SU-DHL-6 (cell line): ENCODE data around the gene RHOB.

Experiments
- H2AFZ ChIP-seq: fragments of 200-600 bp; sonication (generic); 2 replicates; pipeline ENCODE4 v1.6.1; 2014; ENCODE audit warnings: low read depth, mild to moderate bottlenecking, moderate library complexity, mixed read lengths, antibody characterized with exemption, low read length; ENCODE audit not compliant: severe bottlenecking
- H3F3A ChIP-seq: fragments of 200-600 bp; shearing (Covaris generic); 2 replicates; pipeline ENCODE4 v1.6.0; 2016; ENCODE audit warnings: antibody characterized with exemption, mild to moderate bottlenecking; ENCODE audit not compliant: insufficient read depth
- H3K27ac ChIP-seq: fragments of 200-600 bp; sonication (generic); 2 replicates; pipeline ENCODE4 v1.5.1; 2016; ENCODE audit warnings: low read depth, mild to moderate bottlenecking, low read length, moderate library complexity, mixed read lengths
- H3K27me3 ChIP-seq: fragments of 200-600 bp; sonication (generic), shearing (Covaris generic); 2 replicates; pipeline ENCODE4 v1.6.0; 2014; ENCODE audit warnings: mild to moderate bottlenecking, low read length
- H3K36me3 ChIP-seq: fragments of 200-600 bp; sonication (generic); 2 replicates; pipeline ENCODE4 v1.6.1; 2014; ENCODE audit warnings: mild to moderate bottlenecking, low read length, mixed read lengths
- H3K4me2 ChIP-seq: fragments of 300-600, 200-600 bp; shearing (Covaris generic), sonication (generic); 2 replicates; pipeline ENCODE4 v1.6.0; 2014; ENCODE audit warnings: low read length, low read depth, mild to moderate bottlenecking; ENCODE audit not compliant: poor library complexity, severe bottlenecking
- H3K4me3 ChIP-seq: fragments of 200-600 bp; sonication (generic); 2 replicates; pipeline ENCODE4 v1.5.1; 2014; ENCODE audit warnings: antibody characterized with exemption, low read length, mild to moderate bottlenecking, mixed read lengths; ENCODE audit not compliant: insufficient read depth, poor library complexity, severe bottlenecking
- H3K79me2 ChIP-seq: fragments of 200-600 bp; sonication (generic); 2 replicates; pipeline ENCODE4 v1.6.1; 2014; ENCODE audit warnings: mild to moderate bottlenecking, low read length, moderate library complexity; ENCODE audit not compliant: insufficient read depth
- H3K9ac ChIP-seq: fragments of 200-600 bp; sonication (generic); 2 replicates; pipeline ENCODE4 v1.7.0; 2014; ENCODE audit warnings: mild to moderate bottlenecking, low read length
- H3K9me2 ChIP-seq: fragments of 200-600 bp; sonication (generic); replicated peaks from 2 replicates; pipeline ENCODE4 v1.6.1; 2014; ENCODE audit warnings: low read length; ENCODE audit not compliant: insufficient read depth
- H3K9me3 ChIP-seq: fragments of 200-600 bp; sonication (generic); 2 replicates; pipeline ENCODE4 v1.6.1; 2014; ENCODE audit warnings: low read length, mixed read lengths; ENCODE audit not compliant: insufficient read depth
- H4K20me1 ChIP-seq: fragments of 200-600 bp; sonication (generic); 2 replicates; pipeline ENCODE4 v1.6.1; 2014; ENCODE audit warnings: low read depth, mild to moderate bottlenecking, antibody characterized with exemption, low read length, moderate library complexity, mixed read lengths
- CTCF ChIP-seq: fragments of 200-600 bp; sonication (generic); IDR thresholded peaks from one replicate; pipeline ENCODE4 v1.5.1; 2017; ENCODE audit warnings: antibody characterized with exemption, mild to moderate bottlenecking, low read length, moderate library complexity; ENCODE audit not compliant: insufficient read depth, poor library complexity, severe bottlenecking
- EZH2phosphoT487 ChIP-seq: fragments of 200-600 bp; sonication (generic), shearing (Covaris generic); conservative IDR thresholded peaks from 2 replicates; pipeline ENCODE4 v1.6.1; 2018; ENCODE audit warnings: mild to moderate bottlenecking, antibody characterized with exemption, low read length, moderate library complexity, mixed read lengths

The RHOB gene

GRCh38 chr2:20474757-20475566 is 28.1 kb downstream of the RHOB start:
- H3K9me3 ChIP-seq, result no peaks in the 10 kb centered on the region
- H3K9ac ChIP-seq, result no peak overlapping the region
- no peaks in the 10 kb centered on the region for H3F3A ChIP-seq
- H3K4me2 ChIP-seq, result no peak overlapping the region
- H3K36me3 ChIP-seq, result no peaks in the 10 kb centered on the region
- H3K4me3 ChIP-seq, result no peak overlapping the region
- H2AFZ ChIP-seq, result no peak overlapping the region
- no peak for TF ChIP-seq CTCF
- no peak for TF ChIP-seq EZH2phosphoT487
- no peaks in the 10 kb centered on the region for H4K20me1 ChIP-seq
- H3K27me3 ChIP-seq, result no peaks in the 10 kb centered on the region
- H3K79me2 ChIP-seq, result no peaks in the 10 kb centered on the region
- H3K27ac ChIP-seq, result no peak overlapping the region
- no peaks in the 10 kb centered on the region for H3K9me2 ChIP-seq

DNA sequence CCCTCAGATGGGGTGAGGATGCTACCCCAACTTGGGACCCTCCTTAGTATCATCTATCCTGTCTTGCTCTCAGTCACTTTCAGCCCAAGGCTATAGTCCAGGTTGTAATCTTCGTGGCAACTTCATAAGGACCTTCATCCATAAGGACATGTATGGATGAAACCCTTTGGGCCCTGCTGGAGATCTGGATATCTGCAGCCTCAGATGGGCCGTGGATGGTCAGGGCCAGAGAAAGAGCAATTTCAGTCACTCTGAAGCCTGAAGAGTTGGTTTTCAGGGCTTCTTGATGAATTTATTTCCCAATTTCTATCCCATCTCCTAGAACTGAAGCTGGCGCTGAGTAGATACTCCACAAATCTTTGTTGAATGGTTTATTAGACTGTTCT is 28.7 kb downstream of the RHOB start:
- H3K4me2 ChIP-seq, result no peak overlapping the region
- no peaks in the 10 kb centered on the region for H3K9me3 ChIP-seq
- TF ChIP-seq EZH2phosphoT487, result no peak
- TF ChIP-seq CTCF, result no peak
- H3K9me2 ChIP-seq, result no peaks in the 10 kb centered on the region
- H3K4me3 ChIP-seq, result no peak overlapping the region
- H4K20me1 ChIP-seq, result no peaks in the 10 kb centered on the region
- H3K27me3 ChIP-seq, result no peaks in the 10 kb centered on the region
- no peak overlapping the region for H3K27ac ChIP-seq
- no peak overlapping the region for H3K9ac ChIP-seq
- H3K36me3 ChIP-seq, result no peaks in the 10 kb centered on the region
- no peak overlapping the region for H2AFZ ChIP-seq
- no peaks in the 10 kb centered on the region for H3F3A ChIP-seq
- no peaks in the 10 kb centered on the region for H3K79me2 ChIP-seq

DNA sequence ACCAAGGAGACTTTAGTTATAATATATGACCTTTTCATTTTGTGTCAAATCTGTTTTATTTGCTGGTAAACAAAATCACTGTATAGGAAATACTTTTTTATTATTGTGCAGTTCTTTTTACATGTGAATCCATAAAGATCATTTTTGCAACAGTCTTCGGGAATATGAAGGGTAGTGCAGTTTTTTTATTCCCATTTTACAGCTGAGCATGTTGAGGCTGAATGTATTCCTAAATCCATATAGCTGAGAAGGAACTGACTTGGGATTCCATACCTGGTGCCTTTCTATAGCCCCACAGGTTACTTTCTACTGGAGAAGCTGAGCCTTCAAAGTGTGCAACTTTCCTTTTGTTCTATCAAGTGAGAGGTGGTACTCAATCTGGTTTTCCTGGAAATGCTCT is 29.6 kb downstream of the RHOB start:
- no peak overlapping the region for H3K9ac ChIP-seq
- H3K27me3 ChIP-seq, result no peaks in the 10 kb centered on the region
- H4K20me1 ChIP-seq, result no peaks in the 10 kb centered on the region
- TF ChIP-seq CTCF (no peak), EZH2phosphoT487 (no peak)
- no peak overlapping the region for H3K4me3 ChIP-seq
- H3K9me2 ChIP-seq, result no peaks in the 10 kb centered on the region
- no peak overlapping the region for H3K27ac ChIP-seq
- no peak overlapping the region for H2AFZ ChIP-seq
- H3F3A ChIP-seq, result no peaks in the 10 kb centered on the region
- no peaks in the 10 kb centered on the region for H3K79me2 ChIP-seq
- no peaks in the 10 kb centered on the region for H3K36me3 ChIP-seq
- H3K9me3 ChIP-seq, result no peaks in the 10 kb centered on the region
- no peak overlapping the region for H3K4me2 ChIP-seq
